ENCODE results near the gene KLF5.
"Not testable (repeated sequence)": the region's sequence is repeated elsewhere in the genome, so short reads cannot be mapped to it uniquely, and the experiment has no call there.

The KLF5 gene

GRCh38 chr13:73058736-73059459 is at the start of gene KLF5:
TSS of gene KLF5 (plus strand) at chr13:73059005. CDS start at chr13:73059328, 323 bp downstream.
- peak; percentile 99 to 100 (median 99) for DNase-seq

GRCh38 chr13:73011751-73012150 is 47.1 kb upstream of the KLF5 start:
- DNase-seq, result no peak

DNA sequence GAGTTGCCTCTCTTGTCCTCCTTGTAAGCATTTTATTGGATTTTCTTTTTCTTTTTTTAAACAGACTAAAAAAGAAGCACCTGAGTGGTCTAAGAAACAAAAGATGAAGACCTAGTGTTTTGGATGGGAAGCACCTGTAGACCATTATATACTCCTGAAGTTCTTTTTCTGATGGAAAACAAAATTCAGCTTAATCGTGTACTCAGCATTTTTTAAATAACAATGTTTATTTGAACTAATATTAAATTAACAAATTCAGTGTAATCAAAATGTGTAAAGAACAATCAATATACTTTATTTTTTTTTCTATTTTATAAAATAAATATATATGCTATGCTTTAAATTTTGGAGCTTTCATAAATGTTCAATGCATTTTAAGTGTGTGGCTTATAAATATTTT is 43.0 kb upstream of the KLF5 start:
- DNase-seq, result no peak

GRCh38 chr13:73018336-73018735 is 40.5 kb upstream of the KLF5 start:
- no peak for DNase-seq

DNA sequence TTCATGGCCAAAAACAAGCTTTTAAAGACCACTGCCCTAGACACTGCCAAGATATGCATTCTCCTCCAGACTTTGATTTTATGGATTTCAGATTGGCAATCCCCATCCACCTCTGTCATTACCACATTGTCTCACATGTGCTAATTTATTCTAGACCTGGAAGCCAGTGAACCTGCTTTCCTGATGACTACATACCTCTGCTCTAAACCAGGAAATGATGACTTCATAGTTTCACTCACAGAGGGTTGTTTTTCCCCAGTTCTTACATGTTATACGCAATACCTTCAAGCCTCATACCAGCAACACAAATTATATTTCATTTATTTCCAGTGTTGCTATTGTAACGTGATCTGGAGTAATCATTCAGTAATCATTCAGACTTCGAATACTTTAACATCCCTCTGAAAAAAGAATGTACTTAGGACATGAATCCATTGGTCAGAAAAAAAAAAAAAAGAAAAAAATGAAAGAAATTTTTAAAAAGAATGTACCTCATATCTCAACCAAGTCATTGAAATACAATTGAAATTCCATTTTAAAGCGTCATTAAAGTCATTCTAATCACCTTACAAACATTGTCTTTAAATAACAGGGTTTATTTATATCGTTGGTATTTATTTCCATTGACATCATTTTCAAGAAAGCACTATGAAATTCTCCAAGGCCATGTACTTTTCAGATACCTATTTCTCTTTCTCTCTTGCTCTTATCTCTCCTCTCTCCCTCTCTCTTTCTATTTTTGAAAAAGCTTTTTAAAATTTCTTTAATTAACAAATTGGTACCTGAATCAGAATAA is 33.4 kb upstream of the KLF5 start:
- no peak for DNase-seq

DNA sequence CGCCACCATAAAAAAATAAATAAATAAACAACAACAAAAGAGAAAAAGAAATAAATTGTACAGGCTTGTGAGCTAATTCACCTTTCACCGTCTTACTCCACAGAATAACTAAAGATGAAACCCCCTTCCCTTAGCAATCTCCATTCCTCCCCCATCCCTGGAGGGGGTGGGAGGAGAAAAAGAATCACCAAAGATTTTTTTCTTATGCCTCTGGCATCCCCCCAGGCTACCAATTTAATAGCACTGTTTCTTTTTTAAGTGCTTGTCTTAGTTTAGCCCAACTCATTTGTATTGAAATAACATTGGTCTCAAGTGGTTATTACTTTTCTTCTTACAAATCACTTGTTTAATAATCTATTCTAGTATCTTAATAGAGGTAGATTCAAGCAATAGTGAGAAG is 23.9 kb upstream of the KLF5 start:
- DNase-seq, result no peak

DNA sequence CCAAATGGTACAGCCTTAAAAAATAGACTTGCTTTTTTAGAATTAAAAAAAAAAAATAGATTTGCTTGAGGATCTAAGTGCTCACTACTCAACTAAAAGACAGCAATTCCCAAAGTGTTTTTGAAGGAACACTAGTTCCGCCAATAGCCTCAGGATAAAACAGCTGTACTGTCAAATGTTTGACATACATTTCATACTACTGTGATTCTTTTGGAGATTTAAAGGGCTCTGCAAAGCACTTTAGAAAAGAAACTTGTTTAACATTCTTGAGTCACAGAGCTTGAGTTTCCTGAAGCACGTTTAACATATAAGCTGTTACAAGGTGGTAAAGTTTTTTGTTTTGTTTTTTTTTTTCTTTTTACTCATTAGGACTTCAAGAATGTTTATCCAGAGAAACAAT is 23.1 kb upstream of the KLF5 start:
- DNase-seq, result no peak

GRCh38 chr13:73036566-73036965 is 22.2 kb upstream of the KLF5 start:
- DNase-seq, result peak in 1 of 3 experiments; percentile 10

DNA sequence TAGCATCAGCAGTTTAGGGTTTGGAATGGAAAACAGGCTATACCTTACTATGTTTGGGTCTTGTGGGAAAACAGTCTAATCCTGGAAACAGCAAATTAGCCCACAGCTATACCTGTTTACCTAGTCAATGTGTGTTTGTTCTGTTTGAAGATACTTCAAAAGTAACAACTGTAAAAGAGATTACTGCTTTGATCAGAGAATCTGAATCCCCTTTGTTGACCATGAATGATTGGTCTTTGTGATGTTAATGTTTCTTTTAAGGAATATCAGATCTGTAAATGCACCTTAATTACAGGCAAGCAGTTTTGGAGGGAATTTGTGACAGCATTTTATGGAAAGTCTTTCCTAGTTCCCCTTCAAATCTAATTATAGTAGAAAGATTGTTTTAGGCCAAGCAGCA is 20.7 kb upstream of the KLF5 start:
- peak in 2 of 3 experiments; percentile 32 to 71 for DNase-seq

GRCh38 chr13:73039201-73040108 is 19.4 kb upstream of the KLF5 start:
- peak in 2 of 3 experiments; percentile 32 to 64 for DNase-seq

DNA sequence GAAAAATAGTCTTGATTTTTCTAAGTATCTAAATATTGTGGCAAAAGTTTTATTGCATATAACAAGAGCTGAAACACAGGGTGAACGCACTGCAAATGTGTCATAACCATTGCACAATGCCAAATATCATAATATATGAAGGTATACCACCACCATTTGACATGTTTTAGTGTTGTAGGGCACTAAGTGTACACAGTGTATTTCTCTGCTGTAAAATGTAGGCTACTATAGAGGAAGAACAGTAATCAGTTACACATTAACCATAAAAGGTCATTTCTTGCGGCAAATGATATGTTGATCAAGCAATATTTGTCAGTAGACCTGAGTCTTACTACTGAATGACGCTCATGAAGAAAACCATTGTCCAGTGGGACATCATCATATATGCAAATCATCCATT is 18.3 kb upstream of the KLF5 start:
- no peak for DNase-seq

- no peak for DNase-seq
These were observed 17.7 kb upstream of the KLF5 start for GRCh38 chr13:73040968-73041596.

GRCh38 chr13:73045031-73045430 is 13.8 kb upstream of the KLF5 start:
- no peak for DNase-seq

- DNase-seq, result not testable (repeated sequence)
These were observed 10.2 kb upstream of the KLF5 start for GRCh38 chr13:73048615-73049014.

GRCh38 chr13:73054712-73055111 is 4.1 kb upstream of the KLF5 start:
- DNase-seq, result peak in 1 of 3 experiments; percentile 90

- DNase-seq, result peak in 1 of 3 experiments; percentile 57
These were observed 2.8 kb upstream of the KLF5 start for GRCh38 chr13:73055813-73056564.

GRCh38 chr13:73056565-73056962 is 2.2 kb upstream of the KLF5 start:
- DNase-seq, result no peak

GRCh38 chr13:73057284-73058063 is 1.3 kb upstream of the KLF5 start:
- DNase-seq, result peak in 1 of 3 experiments; percentile 52

DNA sequence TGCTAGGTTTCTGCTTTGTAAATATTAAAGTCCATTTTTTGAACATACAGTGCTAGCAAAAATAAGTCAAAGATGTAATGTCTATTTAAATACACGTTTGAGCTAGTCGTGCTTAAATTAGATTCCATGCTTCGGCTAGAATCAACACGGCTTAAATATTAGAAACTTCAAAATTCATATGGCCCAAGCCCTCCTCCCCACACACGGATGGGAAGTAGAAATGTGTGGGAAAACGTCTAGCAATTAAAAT is 816 bp upstream of the KLF5 start:
- DNase-seq, result no peak

GRCh38 chr13:73058432-73058735 is 421 bp upstream of the KLF5 start:
- no peak for DNase-seq

- peak; percentile 66 to 92 (median 88) for DNase-seq
These were observed 850 bp downstream of the KLF5 start for GRCh38 chr13:73059460-73060250.
